Tibial nerve (tissue), 4 donors: ENCODE data around the gene FAM149B1.

Experiments used
- CTCF ChIP-seq, 5 experiments: fragments of 200-600 bp in 3 of 5; fragments of 450-650 bp in 2 of 5; sonication (generic) in 3 of 5; IDR thresholded peaks; one replicate each; pipeline ENCODE4 v1.5.1; 2016 to 2019; ENCODE audit warnings: antibody characterized with exemption in 5 of 5, mild to moderate bottlenecking in 3 of 5, moderate library complexity in 2 of 5
- EP300 ChIP-seq, 2 donors: sonication (generic); formaldehyde crosslinking; IDR thresholded peaks; one replicate each; pipeline ENCODE4 v1.6.1; 2017; ENCODE audit warnings: antibody characterized with exemption in 2 of 2, mild to moderate bottlenecking in 1 of 2

GRCh38 chr10:73244866-73245477, 77.1 kb downstream of the FAM149B1 start:
- TF ChIP-seq EP300 (IDR thresholded peaks at IDR 0.05) (no peak), CTCF (IDR thresholded peaks at IDR 0.05) (no peak)
